ENCODE measurements around the gene MYO1H. TPM values are rescaled to one million over a fixed set of nuclear protein-coding genes. Genes with fewer than 3 reads are reported as not detected.
"Not testable (repeated sequence)": the region's sequence is repeated elsewhere in the genome, so short reads cannot be mapped to it uniquely, and the experiment has no call there.

Gene MYO1H
- not detected in 2 replicates for polyA plus RNA-seq (2014; cell fraction: cytosol; rRNA removed)
- 0.35 TPM in 1 of 2 replicates, not detected in the other for polyA plus RNA-seq (2014; cell fraction: nucleus; rRNA removed)

- no peak for DNase-seq (ENCODE audit: low spot score)
These were observed at the start of gene MYO1H for GRCh38 chr12:109347589-109347988. Gene MYO1H, plus strand, starts transcription at chr12:109347900. Its CDS starts 61 bp downstream, at chr12:109347961.

- DNase-seq (ENCODE audit: low spot score) = no peak
These were observed 47.9 kb upstream of the MYO1H start for GRCh38 chr12:109299849-109300248.

GRCh38 chr12:109301643-109302168, 46.0 kb upstream of the MYO1H start:
- no peak for DNase-seq (ENCODE audit: low spot score)

GRCh38 chr12:109302358-109302757, 45.3 kb upstream of the MYO1H start:
- DNase-seq (ENCODE audit: low spot score) = no peak

GRCh38 chr12:109302770-109303169, 44.9 kb upstream of the MYO1H start:
- no peak for DNase-seq (ENCODE audit: low spot score)

- peak; percentile 71 for DNase-seq (ENCODE audit: low spot score)
These were observed 43.2 kb upstream of the MYO1H start for GRCh38 chr12:109304485-109304884.

- DNase-seq (ENCODE audit: low spot score) = no peak
These were observed 42.2 kb upstream of the MYO1H start for GRCh38 chr12:109305547-109305946.

- no peak for DNase-seq (ENCODE audit: low spot score)
These were observed 40.6 kb upstream of the MYO1H start for GRCh38 chr12:109307051-109307450.

- DNase-seq (ENCODE audit: low spot score) = no peak
These were observed 38.9 kb upstream of the MYO1H start, which contains the start of gene FOXN4 for GRCh38 chr12:109308534-109309380. Gene FOXN4, minus strand, starts transcription at chr12:109309284. Its CDS starts 963 bp downstream, at chr12:109308321.

- DNase-seq (ENCODE audit: low spot score) = no peak
These were observed 38.1 kb upstream of the MYO1H start for GRCh38 chr12:109309381-109310246.

GRCh38 chr12:109310247-109311125, 37.2 kb upstream of the MYO1H start:
- DNase-seq (ENCODE audit: low spot score) = no peak

GRCh38 chr12:109321294-109321693, 26.4 kb upstream of the MYO1H start:
- DNase-seq (ENCODE audit: low spot score) = not testable (repeated sequence)

GRCh38 chr12:109329003-109329402, 18.7 kb upstream of the MYO1H start:
- no peak for DNase-seq (ENCODE audit: low spot score)

GRCh38 chr12:109329686-109330085, 18.0 kb upstream of the MYO1H start:
- DNase-seq (ENCODE audit: low spot score) = no peak

- DNase-seq (ENCODE audit: low spot score) = no peak
These were observed 17.1 kb upstream of the MYO1H start for GRCh38 chr12:109330282-109331230.

GRCh38 chr12:109331301-109331952, 16.3 kb upstream of the MYO1H start:
- no peak for DNase-seq (ENCODE audit: low spot score)

GRCh38 chr12:109334887-109335286, 12.8 kb upstream of the MYO1H start:
- DNase-seq (ENCODE audit: low spot score) = no peak

- DNase-seq (ENCODE audit: low spot score) = no peak
These were observed 11.1 kb upstream of the MYO1H start for GRCh38 chr12:109336593-109336992.

GRCh38 chr12:109343677-109344076, 4.0 kb upstream of the MYO1H start:
- DNase-seq (ENCODE audit: low spot score) = no peak

Data from SK-N-DZ (cell line).